ENCODE data around the gene MAML2.

DNA sequence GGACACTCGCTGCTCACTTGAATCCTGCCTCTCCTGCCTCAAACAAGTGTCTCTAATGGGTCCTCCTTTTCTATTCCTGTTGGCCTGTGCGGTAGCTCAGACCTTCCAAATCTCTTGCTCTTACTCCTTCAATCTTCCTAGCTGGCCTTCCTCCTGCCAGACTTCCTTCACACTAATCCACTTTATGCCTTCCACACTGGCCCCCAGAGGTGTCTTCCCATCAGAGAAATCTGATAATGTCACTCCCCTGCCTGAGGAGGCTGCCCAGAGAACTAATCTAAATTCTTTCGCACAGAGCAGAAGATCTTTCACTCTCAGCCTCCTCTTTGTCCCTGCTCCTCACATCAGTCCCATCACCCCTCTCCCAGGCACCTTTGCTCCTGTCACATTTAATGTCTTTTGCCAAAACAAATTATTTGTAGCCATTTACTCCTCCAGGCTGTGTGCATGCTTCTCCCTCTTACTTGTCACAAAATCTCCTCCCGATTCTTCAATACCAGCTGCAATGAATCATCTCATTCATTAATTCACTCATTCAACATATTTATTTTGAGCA is 175.7 kb downstream of the MAML2 start:
- TF ChIP-seq, protein P1, sequence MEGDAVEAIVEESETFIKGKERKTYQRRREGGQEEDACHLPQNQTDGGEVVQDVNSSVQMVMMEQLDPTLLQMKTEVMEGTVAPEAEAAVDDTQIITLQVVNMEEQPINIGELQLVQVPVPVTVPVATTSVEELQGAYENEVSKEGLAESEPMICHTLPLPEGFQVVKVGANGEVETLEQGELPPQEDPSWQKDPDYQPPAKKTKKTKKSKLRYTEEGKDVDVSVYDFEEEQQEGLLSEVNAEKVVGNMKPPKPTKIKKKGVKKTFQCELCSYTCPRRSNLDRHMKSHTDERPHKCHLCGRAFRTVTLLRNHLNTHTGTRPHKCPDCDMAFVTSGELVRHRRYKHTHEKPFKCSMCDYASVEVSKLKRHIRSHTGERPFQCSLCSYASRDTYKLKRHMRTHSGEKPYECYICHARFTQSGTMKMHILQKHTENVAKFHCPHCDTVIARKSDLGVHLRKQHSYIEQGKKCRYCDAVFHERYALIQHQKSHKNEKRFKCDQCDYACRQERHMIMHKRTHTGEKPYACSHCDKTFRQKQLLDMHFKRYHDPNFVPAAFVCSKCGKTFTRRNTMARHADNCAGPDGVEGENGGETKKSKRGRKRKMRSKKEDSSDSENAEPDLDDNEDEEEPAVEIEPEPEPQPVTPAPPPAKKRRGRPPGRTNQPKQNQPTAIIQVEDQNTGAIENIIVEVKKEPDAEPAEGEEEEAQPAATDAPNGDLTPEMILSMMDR (IDR thresholded peaks at IDR 0.05; ENCODE audit: borderline replicate concordance, extremely low read depth, low read length, poor library complexity, severe bottlenecking) = no peak
- TF ChIP-seq EZH2 (IDR thresholded peaks at IDR 0.05; ENCODE audit: borderline replicate concordance, low read depth, low read length, severe bottlenecking) = no peak

Measured in DND-41 (cell line).